Bronchial epithelial cell (primary cell): ENCODE data around the gene MED28. TPM values are rescaled to one million over a fixed set of nuclear protein-coding genes. Genes with fewer than 3 reads are reported as not detected.
A peak's percentile ranks its signal among the peaks of the same experiment; 100 is the strongest.
"Not testable (repeated sequence)": the region's sequence is repeated elsewhere in the genome, so short reads cannot be mapped to it uniquely, and the experiment has no call there.

Experiments used
- DNase-seq: peaks from one replicate; pipeline ENCODE4 v3.0.0-alpha.2; 2010; ENCODE audit warnings: low read depth
- FAIRE-seq: peaks from 2 replicates; lab custom pipeline; 2011; peaks lifted over from hg19 to GRCh38; lab: Jason Lieb, UNC
- H3K27me3 ChIP-seq: 2 replicates; pipeline ENCODE4 v1.5.1; 2011; ENCODE audit warnings: low read length; ENCODE audit not compliant: control insufficient read depth, insufficient read depth
- H3K36me3 ChIP-seq: 2 replicates; pipeline ENCODE4 v1.5.1; 2011; ENCODE audit warnings: low read length; ENCODE audit not compliant: control insufficient read depth, insufficient read depth
- H3K4me3 ChIP-seq: 2 replicates; pipeline ENCODE4 v1.5.1; 2011; ENCODE audit warnings: mild to moderate bottlenecking, low read depth, low read length, control low read depth
- total RNA-seq: library from RNA; depleted of rRNA; stranded (reverse); fragments of >200 nt; gene quantifications from 2 replicates; pipeline ENCODE4 v1.2.1, GENCODE V29; 2014
- TF ChIP-seq, protein P1 (sequence below): IDR thresholded peaks from 2 replicates; pipeline ENCODE4 v1.5.1; 2011; ENCODE audit warnings: mild to moderate bottlenecking, moderate library complexity, low read length, control low read depth, inconsistent platforms; ENCODE audit not compliant: insufficient read depth, severe bottlenecking

The MED28 gene, protein sequence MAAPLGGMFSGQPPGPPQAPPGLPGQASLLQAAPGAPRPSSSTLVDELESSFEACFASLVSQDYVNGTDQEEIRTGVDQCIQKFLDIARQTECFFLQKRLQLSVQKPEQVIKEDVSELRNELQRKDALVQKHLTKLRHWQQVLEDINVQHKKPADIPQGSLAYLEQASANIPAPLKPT
- total RNA-seq = 9.1 and 12.4 TPM in 2 replicates

DNA sequence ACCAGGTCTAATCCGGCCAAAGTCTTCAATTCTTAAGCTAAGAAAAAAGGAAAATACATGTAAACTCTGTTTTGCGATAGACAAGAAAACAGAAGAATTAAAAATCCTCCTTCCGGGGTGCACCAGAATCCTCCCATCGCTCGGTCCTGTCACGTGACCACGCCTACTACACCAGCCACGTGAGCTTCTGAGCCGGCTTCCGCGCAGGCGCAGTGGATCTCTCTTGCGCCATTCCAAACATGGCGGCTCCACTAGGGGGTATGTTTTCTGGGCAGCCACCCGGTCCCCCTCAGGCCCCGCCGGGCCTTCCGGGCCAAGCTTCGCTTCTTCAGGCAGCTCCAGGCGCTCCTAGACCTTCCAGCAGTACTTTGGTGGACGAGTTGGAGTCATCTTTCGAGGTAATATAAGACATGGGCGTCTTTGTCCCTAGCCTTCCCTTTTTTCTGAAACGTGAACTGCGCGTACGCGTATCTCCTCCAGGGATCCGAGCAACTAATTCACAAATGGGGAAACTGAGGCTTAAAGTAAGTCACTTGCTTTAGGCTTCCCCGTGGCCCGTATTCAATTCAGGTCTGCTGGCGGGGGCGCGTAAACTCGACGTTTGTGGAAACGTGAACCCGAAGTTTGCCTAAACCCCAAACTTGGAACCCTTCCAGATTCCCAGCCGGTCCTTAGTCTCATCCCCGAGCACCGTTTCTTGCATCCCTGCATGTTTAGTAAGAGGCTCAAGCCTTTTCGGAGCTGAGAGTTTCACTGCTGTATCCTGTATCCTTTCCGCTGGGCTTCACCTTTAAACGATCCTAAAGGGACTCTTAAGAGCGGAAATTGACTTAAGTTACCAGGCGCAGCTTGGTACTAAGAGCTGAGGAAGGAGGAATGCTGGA, at the start of gene MED28:
Gene MED28, plus strand, starts transcription at position 226 of the 884 bp plus-strand sequence. Its CDS starts 14 bp downstream, at position 240.
- peak; percentile 83 for DNase-seq
- TF ChIP-seq, protein P1, sequence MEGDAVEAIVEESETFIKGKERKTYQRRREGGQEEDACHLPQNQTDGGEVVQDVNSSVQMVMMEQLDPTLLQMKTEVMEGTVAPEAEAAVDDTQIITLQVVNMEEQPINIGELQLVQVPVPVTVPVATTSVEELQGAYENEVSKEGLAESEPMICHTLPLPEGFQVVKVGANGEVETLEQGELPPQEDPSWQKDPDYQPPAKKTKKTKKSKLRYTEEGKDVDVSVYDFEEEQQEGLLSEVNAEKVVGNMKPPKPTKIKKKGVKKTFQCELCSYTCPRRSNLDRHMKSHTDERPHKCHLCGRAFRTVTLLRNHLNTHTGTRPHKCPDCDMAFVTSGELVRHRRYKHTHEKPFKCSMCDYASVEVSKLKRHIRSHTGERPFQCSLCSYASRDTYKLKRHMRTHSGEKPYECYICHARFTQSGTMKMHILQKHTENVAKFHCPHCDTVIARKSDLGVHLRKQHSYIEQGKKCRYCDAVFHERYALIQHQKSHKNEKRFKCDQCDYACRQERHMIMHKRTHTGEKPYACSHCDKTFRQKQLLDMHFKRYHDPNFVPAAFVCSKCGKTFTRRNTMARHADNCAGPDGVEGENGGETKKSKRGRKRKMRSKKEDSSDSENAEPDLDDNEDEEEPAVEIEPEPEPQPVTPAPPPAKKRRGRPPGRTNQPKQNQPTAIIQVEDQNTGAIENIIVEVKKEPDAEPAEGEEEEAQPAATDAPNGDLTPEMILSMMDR = no peak
- FAIRE-seq = no peak
- H3K27me3 ChIP-seq = no peaks in the 10 kb centered on the region
- H3K36me3 ChIP-seq = peaks cover 1% of the 10 kb centered on the region
- H3K4me3 ChIP-seq = peak within 1 kb of the TSS; percentile 88

DNA sequence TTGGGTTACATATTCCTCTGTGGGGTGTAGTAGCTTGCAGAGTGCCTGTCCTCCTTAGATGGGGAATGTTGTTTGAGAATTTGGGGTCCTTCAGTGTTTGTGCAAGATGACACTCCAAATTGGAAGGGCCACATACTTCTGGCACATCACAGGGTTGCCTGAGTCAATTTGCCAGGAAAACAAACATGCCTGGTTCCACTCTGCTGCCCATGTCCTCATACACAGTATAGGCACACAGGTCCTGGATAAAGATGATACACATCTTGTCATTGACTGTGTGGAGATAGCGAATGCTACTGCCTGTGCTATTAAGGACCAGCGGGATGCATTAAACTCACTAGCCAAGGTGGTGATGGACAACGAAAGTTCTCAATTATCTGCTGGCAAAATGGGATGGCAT, 48.6 kb upstream of the MED28 start:
- FAIRE-seq (no peak), DNase-seq (no peak)
- H3K36me3 ChIP-seq = no peaks in the 10 kb centered on the region
- no peaks in the 10 kb centered on the region for H3K27me3 ChIP-seq
- TF ChIP-seq, protein P1 = no peak
- H3K4me3 ChIP-seq = no peak overlapping the region

DNA sequence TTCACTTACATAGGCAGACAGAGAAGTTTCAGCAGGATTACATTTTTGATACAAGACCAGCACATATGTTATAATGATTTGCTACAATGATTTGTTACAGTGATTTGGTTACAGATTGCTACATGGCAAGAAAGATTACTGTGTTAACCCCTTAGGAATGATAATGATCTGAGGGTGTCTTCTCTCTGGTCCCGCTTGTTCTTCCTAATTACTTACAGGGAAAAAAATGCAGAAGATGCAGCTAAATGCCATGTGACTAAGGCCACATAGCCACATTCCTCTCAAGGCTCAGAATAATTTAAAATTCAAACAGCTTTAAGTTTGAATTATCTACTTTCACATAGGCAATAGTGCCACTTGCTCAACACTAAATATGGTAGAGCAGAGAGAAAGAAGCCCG, 47.2 kb upstream of the MED28 start:
- H3K36me3 ChIP-seq = no peaks in the 10 kb centered on the region
- TF ChIP-seq, protein P1 = no peak
- FAIRE-seq = no peak
- H3K27me3 ChIP-seq = no peaks in the 10 kb centered on the region
- DNase-seq = no peak
- H3K4me3 ChIP-seq = no peak overlapping the region

DNA sequence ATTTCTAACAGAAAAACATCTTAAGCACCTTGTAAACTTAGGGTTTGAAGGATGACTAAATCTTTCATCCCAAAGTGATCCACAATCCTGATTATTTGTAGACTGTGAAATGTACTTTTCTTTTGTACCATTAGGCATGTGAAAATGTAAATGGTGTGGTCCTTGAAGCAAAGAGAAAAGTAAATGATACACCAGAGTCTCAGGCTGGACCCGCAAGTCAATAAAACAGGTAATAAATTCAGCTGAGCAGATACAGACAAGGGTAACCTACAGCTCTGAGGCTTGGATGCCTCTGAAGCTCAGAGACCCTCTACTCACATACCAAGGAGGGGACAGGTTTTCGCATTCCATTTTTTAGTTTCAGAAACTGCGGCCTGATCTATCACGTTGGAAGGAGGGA, 40.2 kb upstream of the MED28 start:
- FAIRE-seq (no peak), DNase-seq (no peak)
- TF ChIP-seq, protein P1 = no peak

DNA sequence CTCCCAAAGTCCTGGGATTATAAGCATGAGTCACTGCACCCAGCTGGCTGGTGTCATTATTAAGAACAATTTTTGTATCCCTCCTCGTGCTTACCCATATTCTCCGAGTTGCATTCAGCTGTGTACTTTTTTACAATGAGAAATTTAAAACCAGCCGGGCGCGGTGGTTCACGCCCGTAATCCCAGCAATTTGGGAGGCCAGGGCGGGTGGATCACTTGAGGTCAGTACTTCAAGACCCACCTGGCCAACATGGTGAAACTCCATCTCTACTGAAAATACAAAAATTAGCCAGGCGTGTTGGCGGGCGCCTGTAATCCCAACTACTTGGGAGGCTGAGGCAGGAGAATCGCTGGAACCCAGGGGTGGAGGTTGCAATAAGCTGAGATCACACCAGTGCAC, 39.3 kb upstream of the MED28 start:
- not testable (repeated sequence) for DNase-seq, FAIRE-seq, H3K36me3 ChIP-seq, H3K4me3 ChIP-seq, H3K27me3 ChIP-seq

More for the DNA sequence above, 40.2 kb upstream of the MED28 start:
- no peak overlapping the region for H3K4me3 ChIP-seq
- H3K36me3 ChIP-seq = no peaks in the 10 kb centered on the region
- H3K27me3 ChIP-seq = no peaks in the 10 kb centered on the region

DNA sequence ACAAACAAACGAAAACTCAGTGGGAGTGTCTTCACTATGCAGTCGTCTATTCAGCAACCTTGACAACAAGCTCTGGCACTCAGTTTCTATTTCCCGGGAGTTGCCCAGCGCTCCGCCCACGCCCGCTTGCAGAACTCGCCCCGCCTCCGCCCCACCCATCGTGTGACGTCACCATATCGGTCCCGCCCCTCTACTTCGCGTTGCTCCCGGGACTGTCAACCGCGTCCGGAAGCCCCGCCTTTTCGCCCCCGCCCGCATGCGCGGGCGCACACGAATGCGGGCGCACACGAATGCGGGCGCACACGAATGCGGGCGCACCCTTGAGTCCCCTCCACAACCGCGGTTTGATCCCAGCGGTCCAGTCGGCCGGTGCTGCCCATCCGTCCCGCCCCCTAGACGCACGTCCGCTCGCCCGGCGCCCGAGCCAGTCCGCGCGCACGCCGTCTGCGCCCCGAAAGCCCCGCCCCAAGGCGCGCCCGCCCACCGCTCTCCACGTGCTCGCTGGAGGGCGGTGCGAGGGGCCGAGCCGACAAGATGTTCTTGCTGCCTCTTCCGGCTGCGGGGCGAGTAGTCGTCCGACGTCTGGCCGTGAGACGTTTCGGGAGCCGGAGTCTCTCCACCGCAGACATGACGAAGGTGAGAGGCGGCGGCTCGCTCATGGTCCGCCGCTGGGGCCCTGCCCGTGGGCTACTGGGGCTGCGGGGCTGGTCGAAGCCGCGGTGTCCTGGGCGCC, 37.3 kb upstream of the MED28 start, which contains the start of gene LAP3:
Gene LAP3, plus strand, starts transcription at position 267 of the 733 bp plus-strand sequence. Its CDS starts 268 bp downstream, at position 535.
- no peaks in the 10 kb centered on the region for H3K27me3 ChIP-seq
- no peak for FAIRE-seq
- TF ChIP-seq, protein P1 = no peak
- H3K4me3 ChIP-seq = peak within 1 kb of the TSS; percentile 90
- H3K36me3 ChIP-seq = peaks cover 3% of the 10 kb centered on the region
- peak; percentile 95 for DNase-seq
